Measurements from ENCODE around the gene FGF1.

The FGF1 gene

GRCh38 chr5:142569905-142570304 lies 116.0 kb downstream of the FGF1 start:
- ATAC-seq: no peak
- TF ChIP-seq ESRRG (CRISPR knock-in tag; IDR thresholded peaks at IDR 0.05) (no peak), ZNF8 (CRISPR knock-in tag; IDR thresholded peaks at IDR 0.05) (no peak), CSRNP3 (CRISPR knock-in tag; IDR thresholded peaks at IDR 0.05) (no peak), ZFP30 (CRISPR knock-in tag; IDR thresholded peaks at IDR 0.05) (no peak), POU6F1 (CRISPR knock-in tag; IDR thresholded peaks at IDR 0.05; ENCODE audit: borderline replicate concordance, low read depth) (no peak), ISL1 (CRISPR knock-in tag; IDR thresholded peaks at IDR 0.05) (no peak), PPARA (CRISPR knock-in tag; IDR thresholded peaks at IDR 0.05; ENCODE audit: borderline replicate concordance) (no peak), OSR1 (CRISPR knock-in tag; IDR thresholded peaks at IDR 0.05) (no peak), TOX (CRISPR knock-in tag; IDR thresholded peaks at IDR 0.05; ENCODE audit: borderline replicate concordance) (no peak), ARNTL (CRISPR knock-in tag; IDR thresholded peaks at IDR 0.05; ENCODE audit: borderline replicate concordance, low read depth) (no peak), TSHZ2 (CRISPR knock-in tag; IDR thresholded peaks at IDR 0.05) (no peak), ZNF70 (CRISPR knock-in tag; IDR thresholded peaks at IDR 0.05) (no peak), ZNF565 (CRISPR knock-in tag; conservative IDR thresholded peaks at IDR 0.05; ENCODE audit: low read depth) (no peak), ZFP3 (CRISPR knock-in tag; IDR thresholded peaks at IDR 0.05) (no peak)
- TF ChIP-seq, protein P1, sequence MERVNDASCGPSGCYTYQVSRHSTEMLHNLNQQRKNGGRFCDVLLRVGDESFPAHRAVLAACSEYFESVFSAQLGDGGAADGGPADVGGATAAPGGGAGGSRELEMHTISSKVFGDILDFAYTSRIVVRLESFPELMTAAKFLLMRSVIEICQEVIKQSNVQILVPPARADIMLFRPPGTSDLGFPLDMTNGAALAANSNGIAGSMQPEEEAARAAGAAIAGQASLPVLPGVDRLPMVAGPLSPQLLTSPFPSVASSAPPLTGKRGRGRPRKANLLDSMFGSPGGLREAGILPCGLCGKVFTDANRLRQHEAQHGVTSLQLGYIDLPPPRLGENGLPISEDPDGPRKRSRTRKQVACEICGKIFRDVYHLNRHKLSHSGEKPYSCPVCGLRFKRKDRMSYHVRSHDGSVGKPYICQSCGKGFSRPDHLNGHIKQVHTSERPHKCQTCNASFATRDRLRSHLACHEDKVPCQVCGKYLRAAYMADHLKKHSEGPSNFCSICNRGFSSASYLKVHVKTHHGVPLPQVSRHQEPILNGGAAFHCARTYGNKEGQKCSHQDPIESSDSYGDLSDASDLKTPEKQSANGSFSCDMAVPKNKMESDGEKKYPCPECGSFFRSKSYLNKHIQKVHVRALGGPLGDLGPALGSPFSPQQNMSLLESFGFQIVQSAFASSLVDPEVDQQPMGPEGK (CRISPR knock-in tag; IDR thresholded peaks at IDR 0.05; ENCODE audit: borderline replicate concordance): no peak

- ATAC-seq: no peak
- TF ChIP-seq, protein P1 (CRISPR knock-in tag; IDR thresholded peaks at IDR 0.05; ENCODE audit: borderline replicate concordance): no peak
- TF ChIP-seq CSRNP3 (CRISPR knock-in tag; IDR thresholded peaks at IDR 0.05) (no peak), BACH2 (CRISPR knock-in tag; IDR thresholded peaks at IDR 0.05; ENCODE audit: borderline replicate concordance) (no peak), ZFP3 (CRISPR knock-in tag; IDR thresholded peaks at IDR 0.05) (no peak), ARNTL (CRISPR knock-in tag; IDR thresholded peaks at IDR 0.05; ENCODE audit: borderline replicate concordance, low read depth) (no peak), TCF4 (CRISPR knock-in tag; IDR thresholded peaks at IDR 0.05; ENCODE audit: borderline replicate concordance) (no peak), ZNF70 (CRISPR knock-in tag; IDR thresholded peaks at IDR 0.05) (no peak), TSHZ2 (CRISPR knock-in tag; IDR thresholded peaks at IDR 0.05) (no peak), TOX (CRISPR knock-in tag; IDR thresholded peaks at IDR 0.05; ENCODE audit: borderline replicate concordance) (no peak), ISL1 (CRISPR knock-in tag; IDR thresholded peaks at IDR 0.05) (no peak)
Measured at GRCh38 chr5:142568996-142569335, 116.9 kb downstream of the FGF1 start.
